ENCODE measurements around the gene KDM4C.

GRCh38 chr9:7083192-7083591 lies 325.4 kb downstream of the KDM4C start:
- TF ChIP-seq, protein P1, sequence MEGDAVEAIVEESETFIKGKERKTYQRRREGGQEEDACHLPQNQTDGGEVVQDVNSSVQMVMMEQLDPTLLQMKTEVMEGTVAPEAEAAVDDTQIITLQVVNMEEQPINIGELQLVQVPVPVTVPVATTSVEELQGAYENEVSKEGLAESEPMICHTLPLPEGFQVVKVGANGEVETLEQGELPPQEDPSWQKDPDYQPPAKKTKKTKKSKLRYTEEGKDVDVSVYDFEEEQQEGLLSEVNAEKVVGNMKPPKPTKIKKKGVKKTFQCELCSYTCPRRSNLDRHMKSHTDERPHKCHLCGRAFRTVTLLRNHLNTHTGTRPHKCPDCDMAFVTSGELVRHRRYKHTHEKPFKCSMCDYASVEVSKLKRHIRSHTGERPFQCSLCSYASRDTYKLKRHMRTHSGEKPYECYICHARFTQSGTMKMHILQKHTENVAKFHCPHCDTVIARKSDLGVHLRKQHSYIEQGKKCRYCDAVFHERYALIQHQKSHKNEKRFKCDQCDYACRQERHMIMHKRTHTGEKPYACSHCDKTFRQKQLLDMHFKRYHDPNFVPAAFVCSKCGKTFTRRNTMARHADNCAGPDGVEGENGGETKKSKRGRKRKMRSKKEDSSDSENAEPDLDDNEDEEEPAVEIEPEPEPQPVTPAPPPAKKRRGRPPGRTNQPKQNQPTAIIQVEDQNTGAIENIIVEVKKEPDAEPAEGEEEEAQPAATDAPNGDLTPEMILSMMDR (IDR thresholded peaks at IDR 0.05) = no peak
- TF ChIP-seq POLR2AphosphoS5 (IDR thresholded peaks at IDR 0.05) (no peak), EP300 (IDR thresholded peaks at IDR 0.05) (no peak), POLR2A (IDR thresholded peaks at IDR 0.05; ENCODE audit: low read depth) (no peak)
